Uterus (tissue), 4 donors: ENCODE measurements around the gene MSI2. TPM values are rescaled to one million over a fixed set of nuclear protein-coding genes. Genes with fewer than 3 reads are reported as not detected.

ENCODE experiments used
- DNase-seq, 2 donors: peaks; one replicate each; pipeline ENCODE4 v3.0.0-alpha.2; 2019 to 2020
- H3K27ac ChIP-seq, 2 donors: fragments of 200-600 bp; sonication (generic); 1 replicate in 1 of 2; 2 replicates in 1 of 2; pipeline ENCODE4 v1.5.1; 2016 to 2018
- H3K27me3 ChIP-seq, 2 donors: fragments of 200-600 bp; sonication (generic); one replicate each; pipeline ENCODE4 v1.5.1; 2018 to 2019; ENCODE audit warnings: control low read depth in 1 of 2
- H3K36me3 ChIP-seq, 2 donors: fragments of 200-600 bp; sonication (generic); one replicate each; pipeline ENCODE4 v1.5.1; 2019; ENCODE audit warnings: control low read depth in 1 of 2
- H3K4me1 ChIP-seq, 2 donors: fragments of 200-600 bp; sonication (generic); one replicate each; pipeline ENCODE4 v1.5.1; 2018 to 2019; ENCODE audit warnings: control low read depth in 1 of 2
- H3K4me3 ChIP-seq, 2 donors: fragments of 200-600 bp; sonication (generic); 1 replicate in 1 of 2; 2 replicates in 1 of 2; pipeline ENCODE4 v1.5.1; 2018 to 2019; ENCODE audit warnings: mild to moderate bottlenecking in 1 of 2
- H3K9me3 ChIP-seq, 2 donors: fragments of 200-600 bp; sonication (generic); one replicate each; pipeline ENCODE4 v1.5.1; 2019; ENCODE audit warnings: control low read depth in 1 of 2
- CTCF ChIP-seq, 4 experiments: fragments of 200-600 bp in 2 of 4; fragments of 450-650 bp in 2 of 4; sonication (generic) in 2 of 4; IDR thresholded peaks; one replicate each; pipeline ENCODE4 v1.5.1; 2016 to 2019; ENCODE audit warnings: antibody characterized with exemption in 4 of 4, mild to moderate bottlenecking in 2 of 4, moderate library complexity in 1 of 4
- POLR2A ChIP-seq, 2 donors: fragments of 450-650 bp; IDR thresholded peaks; one replicate each; pipeline ENCODE4 v1.6.1; 2016; ENCODE audit warnings: antibody characterized with exemption in 2 of 2, mild to moderate bottlenecking in 1 of 2, moderate library complexity in 1 of 2
- intact Hi-C: fragments of 100-400 bp; cut with DNase I; formaldehyde crosslinking; loops from one replicate; pipeline ENCODE4 v1.15.1; 2023; ENCODE audit warnings: low total_unique reads
- total RNA-seq, 4 donors: library from RNA; depleted of rRNA in 3 of 4; stranded (reverse); fragments of >200 nt in 3 of 4; gene quantifications; one replicate each; pipeline versions ENCODE4 v1.1.0 to v1.2.4, GENCODE V29; 2014 to 2023
- donor health status: DM: yes; HTN: yes; CAD: no.

Gene MSI2
- total RNA-seq, 4 donors from 2014 or later = 13.2 to 60.8 (median 44.5) TPM

- TF ChIP-seq POLR2A (IDR thresholded peaks at IDR 0.05) (no peak), CTCF (IDR thresholded peaks at IDR 0.05) (no peak)
- H3K27ac ChIP-seq = no peak overlapping the region
- DNase-seq = no peak
- no peaks in the 10 kb centered on the region for H3K9me3 ChIP-seq
- intact Hi-C loops = no loop called here
- no peak overlapping the region for H3K4me3 ChIP-seq
- H3K4me1 ChIP-seq = no peaks in the 10 kb centered on the region
- no peaks in the 10 kb centered on the region for H3K36me3 ChIP-seq
- H3K27me3 ChIP-seq = no peaks in the 10 kb centered on the region
Observed at GRCh38 chr17:57459286-57459915, 203.1 kb downstream of the MSI2 start.

- intact Hi-C loops = no loop called here
- H3K4me3 ChIP-seq = no peak overlapping the region
- no peaks in the 10 kb centered on the region for H3K9me3 ChIP-seq
- no peak for DNase-seq
- TF ChIP-seq POLR2A (IDR thresholded peaks at IDR 0.05) (no peak), CTCF (IDR thresholded peaks at IDR 0.05) (no peak)
- no peak overlapping the region for H3K27ac ChIP-seq
- no peaks in the 10 kb centered on the region for H3K27me3 ChIP-seq
- H3K36me3 ChIP-seq = no peaks in the 10 kb centered on the region
- H3K4me1 ChIP-seq = no peaks in the 10 kb centered on the region
Observed at GRCh38 chr17:57461082-57461481, 204.8 kb downstream of the MSI2 start.

GRCh38 chr17:57462007-57462579 is 205.8 kb downstream of the MSI2 start:
- H3K27me3 ChIP-seq = no peaks in the 10 kb centered on the region
- intact Hi-C loops = no loop called here

GRCh38 chr17:57463103-57463885 is 207.0 kb downstream of the MSI2 start:
- Histone ChIP-seq H3K27me3 (no peaks in the 10 kb centered on the region), H3K4me3 (no peak overlapping the region), H3K4me1 (no peaks in the 10 kb centered on the region), H3K27ac (no peak overlapping the region), H3K36me3 (no peaks in the 10 kb centered on the region), H3K9me3 (no peaks in the 10 kb centered on the region)
- TF ChIP-seq CTCF (IDR thresholded peaks at IDR 0.05) (no peak), POLR2A (IDR thresholded peaks at IDR 0.05) (no peak)
- intact Hi-C loops = no loop called here
- DNase-seq = no peak

More at GRCh38 chr17:57462007-57462579, 205.8 kb downstream of the MSI2 start:
- Histone ChIP-seq H3K36me3 (no peaks in the 10 kb centered on the region), H3K9me3 (no peaks in the 10 kb centered on the region), H3K4me1 (no peaks in the 10 kb centered on the region), H3K27ac (no peak overlapping the region), H3K4me3 (no peak overlapping the region)
- TF ChIP-seq POLR2A (IDR thresholded peaks at IDR 0.05) (no peak), CTCF (IDR thresholded peaks at IDR 0.05) (no peak)
- DNase-seq = no peak
